Measurements from ENCODE around the gene SELENON.

- TF ChIP-seq CTCF (IDR thresholded peaks at IDR 0.05): no peak
- no peak for TF ChIP-seq EZH2 (IDR thresholded peaks at IDR 0.05)
- TF ChIP-seq EZH2phosphoT487 (IDR thresholded peaks at IDR 0.05): no peak
These were observed 15.5 kb downstream of the SELENON start for GRCh38 chr1:25815208-25816111.
